RPMI7951 (cell line): Measurements from ENCODE around the gene CNTNAP2. TPM values are rescaled to one million over a fixed set of nuclear protein-coding genes. Genes with fewer than 3 reads are reported as not detected.
"Not testable (repeated sequence)": the region's sequence is repeated elsewhere in the genome, so short reads cannot be mapped to it uniquely, and the experiment has no call there.

ENCODE experiments used
- DNase-seq: peaks from one replicate; pipeline ENCODE4 v3.0.0-alpha.2; 2012; ENCODE audit warnings: low read depth
- total RNA-seq: library from RNA; depleted of rRNA; stranded (reverse); fragments of >200 nt; shearing (Covaris generic); gene quantifications from 2 replicates; pipeline ENCODE4 v1.2.3, GENCODE V29; 2014

CNTNAP2 gene
- total RNA-seq, 1 experiment from 2014 or later = not detected

- DNase-seq = no peak
These were observed 1522.4 kb downstream of the CNTNAP2 start for GRCh38 chr7:147639037-147639436.

DNA sequence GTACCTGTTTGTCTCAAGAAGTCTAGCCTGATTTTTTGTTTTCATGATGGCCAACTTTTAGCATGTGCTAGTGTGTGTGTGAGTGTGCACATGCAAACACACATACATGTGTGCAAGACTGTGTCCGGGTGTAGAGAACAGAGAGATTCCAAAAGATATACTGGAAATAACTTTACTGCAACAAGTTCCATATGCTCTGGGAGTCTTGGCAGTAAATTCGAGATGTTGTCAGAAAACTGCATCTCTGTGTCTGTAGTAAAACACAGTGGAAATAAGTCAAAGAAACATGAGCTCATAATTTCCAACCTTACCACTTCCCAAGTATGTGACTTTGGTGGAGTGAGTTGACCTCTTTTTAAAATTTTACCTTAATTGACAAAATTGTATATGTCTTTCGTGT, 1523.2 kb downstream of the CNTNAP2 start:
- no peak for DNase-seq

DNA sequence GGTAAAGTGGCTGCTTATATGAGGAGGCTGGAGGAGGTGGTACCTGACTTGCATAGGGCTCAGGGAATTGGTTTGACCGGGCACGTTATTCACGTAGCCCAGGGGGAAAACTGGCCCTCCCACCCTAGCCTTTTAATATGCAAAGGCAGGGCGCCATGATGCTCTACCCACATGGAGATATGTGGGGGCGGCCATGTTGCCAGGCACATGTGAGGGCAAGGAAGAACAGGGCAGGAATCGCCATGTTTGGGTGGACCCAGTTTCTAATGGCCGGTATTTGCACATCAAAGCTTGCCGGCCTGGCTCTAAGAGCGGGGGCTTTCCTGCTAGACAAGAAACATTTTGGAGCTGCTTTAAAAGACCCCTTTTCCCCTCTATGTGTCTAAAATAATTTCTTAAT, 1524.2 kb downstream of the CNTNAP2 start:
- no peak for DNase-seq

- no peak for DNase-seq
These were observed 1530.0 kb downstream of the CNTNAP2 start for GRCh38 chr7:147646568-147646967.

DNA sequence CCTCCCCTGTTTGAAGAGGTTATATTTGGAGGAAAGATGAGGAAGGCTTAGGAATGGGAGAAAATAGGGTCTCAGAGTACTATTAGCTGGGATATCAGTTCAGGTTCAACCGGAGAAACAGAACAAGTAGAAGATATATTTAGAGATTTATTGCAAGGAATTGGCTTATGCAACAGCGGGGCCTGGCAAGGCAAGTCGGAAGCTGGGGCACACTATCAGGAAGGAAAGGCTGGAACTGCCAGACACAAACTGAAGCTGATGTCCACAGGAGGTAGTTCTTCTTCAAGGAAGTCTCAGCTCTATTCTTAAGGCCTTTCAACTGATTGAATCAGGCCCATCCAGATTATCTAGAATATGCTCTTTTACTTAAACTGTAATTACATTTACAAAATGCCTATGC, 1534.4 kb downstream of the CNTNAP2 start:
- no peak for DNase-seq

- DNase-seq = no peak
These were observed 1535.0 kb downstream of the CNTNAP2 start for GRCh38 chr7:147651601-147652000.

GRCh38 chr7:147653456-147653855, 1536.9 kb downstream of the CNTNAP2 start:
- DNase-seq = no peak

DNA sequence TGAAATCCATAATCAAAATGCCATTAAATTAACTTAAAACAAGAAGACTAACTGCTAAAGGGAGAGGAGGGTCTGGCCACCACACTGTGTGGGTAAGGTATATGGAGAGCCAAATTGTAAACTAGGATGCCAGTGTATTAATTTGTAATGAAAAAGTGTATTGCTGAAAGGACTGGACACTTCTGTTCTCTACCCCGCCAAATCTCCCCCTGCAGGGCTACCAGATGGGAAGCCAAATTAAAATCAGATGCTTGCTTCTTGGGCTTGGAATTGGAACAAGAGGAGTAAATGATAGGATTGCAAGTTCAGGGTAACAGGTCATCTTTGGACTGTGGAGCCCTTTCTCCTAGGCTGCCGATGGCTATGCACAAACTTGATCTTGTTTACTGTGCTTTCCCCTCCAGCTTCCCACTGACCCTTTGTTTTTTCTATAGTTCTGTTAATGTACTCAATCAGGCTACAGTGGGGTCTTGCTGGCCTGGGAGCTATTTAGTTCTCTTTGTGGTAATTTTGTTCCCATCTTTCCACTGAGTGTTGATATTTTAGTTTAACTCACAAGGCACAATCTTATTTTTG, 1541.9 kb downstream of the CNTNAP2 start:
- DNase-seq = no peak

DNA sequence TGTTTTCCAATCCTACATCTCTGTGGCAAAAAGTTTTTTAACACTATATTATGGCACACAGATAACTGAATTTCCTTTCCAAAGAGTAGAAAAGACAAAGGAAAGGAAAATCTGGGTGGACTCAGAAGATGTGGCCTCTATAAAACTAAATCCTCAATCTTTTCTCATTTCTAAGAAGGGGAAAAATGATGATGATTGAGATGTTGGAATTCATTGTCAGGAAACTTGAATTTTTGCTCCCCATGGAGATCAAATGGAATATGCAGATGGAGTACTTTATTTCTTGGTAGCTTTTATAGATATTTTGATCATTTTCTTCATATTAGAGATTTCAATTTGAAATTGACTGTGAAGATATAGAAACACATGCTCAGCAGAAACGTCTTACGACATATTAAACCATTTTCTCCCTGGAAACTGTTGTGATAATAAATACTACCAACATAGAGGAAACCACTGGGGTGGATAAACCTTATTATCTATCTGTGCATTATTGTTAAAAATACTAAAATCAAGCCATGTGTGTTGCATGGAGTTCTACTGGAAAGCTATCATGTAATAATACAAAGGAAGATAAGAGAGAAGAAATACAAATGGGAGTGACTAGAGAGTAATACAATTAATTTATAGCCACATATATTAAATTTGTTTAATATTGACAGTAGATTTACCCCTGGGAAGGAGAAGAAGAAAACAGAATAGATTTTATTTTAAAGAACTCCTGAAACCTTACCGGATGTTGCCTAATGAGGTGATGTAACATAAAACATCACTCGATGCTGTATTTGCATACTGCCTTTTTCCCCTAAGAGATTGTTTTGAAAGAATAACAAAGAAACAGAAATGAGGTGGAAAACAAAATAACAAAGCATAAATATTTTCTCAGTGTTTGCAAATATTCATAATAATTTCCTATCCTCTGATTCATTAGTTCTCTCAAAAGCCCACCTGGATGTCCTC, 1542.7 kb downstream of the CNTNAP2 start:
- no peak for DNase-seq

DNA sequence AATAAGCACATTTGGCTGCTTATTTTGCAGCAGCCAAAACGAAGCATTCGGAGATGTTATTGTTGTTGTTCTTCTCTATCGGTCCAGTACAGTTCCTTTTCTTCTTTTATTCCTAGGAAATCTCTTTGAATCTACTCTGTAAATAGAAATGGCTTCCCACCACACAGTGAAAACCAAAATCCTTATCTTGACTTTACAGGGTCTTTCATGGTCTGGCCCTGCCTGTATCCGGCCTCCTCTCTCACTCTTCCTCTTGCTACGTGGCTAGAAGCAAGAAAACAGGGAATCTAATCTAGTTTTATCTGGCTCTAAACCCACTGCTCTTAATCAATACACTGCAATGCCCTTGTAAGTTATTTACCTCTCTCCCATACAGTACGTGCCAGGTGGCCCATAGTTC, 1547.9 kb downstream of the CNTNAP2 start:
- DNase-seq = no peak

DNA sequence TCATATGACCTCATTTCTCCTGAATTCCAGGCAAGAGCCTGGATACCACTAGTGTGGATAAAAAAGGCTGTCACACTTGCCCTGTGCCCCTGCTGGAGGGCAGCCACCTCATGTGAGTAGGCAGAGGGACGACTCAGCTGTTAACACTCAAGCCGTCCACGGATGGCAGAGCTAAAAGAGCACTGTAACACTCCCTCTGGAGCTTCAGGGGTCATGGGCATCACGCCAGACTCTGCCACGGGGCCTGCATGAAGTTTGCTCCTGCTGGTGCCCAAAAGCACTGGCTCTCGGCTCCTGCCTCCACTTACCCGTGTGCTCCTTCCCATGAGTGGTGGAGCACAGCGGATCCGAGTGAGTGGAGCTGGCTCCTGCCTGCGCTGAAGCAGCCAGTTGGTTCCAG, 1554.2 kb downstream of the CNTNAP2 start:
- no peak for DNase-seq

DNA sequence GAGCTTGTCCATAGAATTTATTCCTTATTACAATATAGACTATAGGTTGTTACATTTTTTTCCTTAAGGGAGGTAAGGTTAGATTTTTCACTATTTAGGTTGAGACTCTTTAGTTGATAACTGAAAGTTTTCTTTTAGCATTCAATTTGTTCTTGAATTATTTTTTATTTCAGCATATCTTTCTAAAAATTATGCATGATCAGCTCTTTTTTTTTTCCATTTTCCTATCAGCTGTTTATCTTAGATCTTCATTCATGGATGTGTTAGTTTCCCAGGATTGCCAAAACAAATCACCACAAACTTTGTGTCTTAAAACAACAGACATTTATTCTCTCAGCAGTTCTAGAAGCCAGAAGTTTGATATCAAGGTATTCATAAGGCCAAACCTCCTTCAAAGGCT, 1558.1 kb downstream of the CNTNAP2 start:
- DNase-seq = no peak

DNA sequence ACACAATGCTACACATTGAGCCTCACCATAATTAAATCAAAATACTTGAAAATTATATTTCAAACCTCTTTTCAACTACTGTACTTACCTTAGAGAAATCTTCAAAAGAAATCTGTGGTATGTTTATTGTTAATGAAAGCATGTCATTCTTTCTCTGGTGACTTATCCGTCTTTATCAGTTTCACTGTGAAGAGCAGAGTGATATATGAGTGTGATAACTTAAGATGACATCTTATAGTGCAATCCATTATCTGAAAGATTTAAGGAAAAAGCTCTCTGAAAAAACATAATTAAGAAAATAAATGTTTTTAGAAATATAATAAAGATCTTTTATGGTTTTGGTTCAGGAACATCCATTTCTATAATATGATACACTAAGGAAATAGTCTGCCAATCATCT, 1562.3 kb downstream of the CNTNAP2 start:
- no peak for DNase-seq

- no peak for DNase-seq
These were observed 1564.9 kb downstream of the CNTNAP2 start for GRCh38 chr7:147681530-147681929.

- no peak for DNase-seq
These were observed 1584.1 kb downstream of the CNTNAP2 start for GRCh38 chr7:147700702-147701101.

DNA sequence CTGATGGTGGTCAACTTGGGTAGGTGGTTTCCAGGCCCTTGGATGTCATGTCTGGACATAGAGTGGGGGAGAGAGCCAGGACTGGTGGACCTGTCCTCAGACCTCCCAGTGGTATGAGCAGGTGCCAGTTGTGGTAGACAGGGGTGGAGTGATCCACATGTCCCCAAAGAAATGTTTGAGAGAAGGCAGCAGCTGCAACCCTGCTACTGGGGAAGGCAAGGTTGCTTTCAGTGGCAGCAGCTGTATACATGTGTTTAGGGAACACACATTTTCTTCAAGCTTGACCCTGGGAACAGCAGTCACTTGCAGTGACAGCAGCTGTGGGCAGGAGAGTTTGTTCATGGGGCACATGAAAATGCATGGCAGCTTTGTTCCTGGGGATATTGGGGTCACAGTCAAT, 1591.3 kb downstream of the CNTNAP2 start:
- DNase-seq = no peak

GRCh38 chr7:147708871-147709270, 1592.3 kb downstream of the CNTNAP2 start:
- DNase-seq = no peak

GRCh38 chr7:147711447-147711846, 1594.8 kb downstream of the CNTNAP2 start:
- DNase-seq = no peak

DNA sequence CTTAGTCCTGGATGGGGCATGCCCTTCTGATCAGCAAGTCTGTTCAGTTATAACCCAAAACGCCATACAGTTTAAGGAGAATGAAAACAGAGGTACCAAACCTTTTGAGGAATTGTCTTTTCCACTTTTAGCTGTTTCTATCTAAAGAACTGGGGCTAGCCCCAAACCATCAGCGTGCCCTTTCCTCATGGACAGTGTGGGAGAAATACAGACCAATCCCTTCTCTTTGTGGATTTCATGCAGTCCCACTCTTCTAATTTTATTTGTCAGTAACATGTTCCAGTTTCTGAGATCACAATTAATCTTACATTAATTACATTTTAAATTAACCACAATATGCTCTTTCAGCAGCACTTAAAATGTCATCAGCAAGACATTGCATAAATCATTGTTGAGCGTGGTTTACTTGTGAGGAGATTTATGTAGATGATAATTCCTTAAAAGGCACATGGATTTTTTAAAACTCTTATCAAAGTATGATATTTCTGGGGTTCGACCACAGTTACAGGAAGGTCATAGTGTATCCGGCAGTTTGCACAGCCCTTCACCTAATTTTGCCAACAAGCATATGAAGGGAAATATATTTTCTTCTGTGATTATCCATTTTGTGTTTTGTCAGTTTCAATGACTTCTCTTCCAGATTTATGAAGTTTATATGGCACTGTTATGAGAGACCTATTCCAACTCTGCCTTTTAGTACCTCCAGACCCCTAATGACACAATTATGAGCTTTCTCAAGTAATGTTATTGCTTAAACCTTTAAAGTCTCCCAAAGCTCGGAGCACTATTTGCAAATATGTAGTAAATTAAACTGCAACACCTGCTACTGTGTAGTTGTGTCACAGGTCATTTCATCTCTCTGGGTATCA, 1605.6 kb downstream of the CNTNAP2 start:
- DNase-seq = no peak

- no peak for DNase-seq
These were observed 1606.9 kb downstream of the CNTNAP2 start for GRCh38 chr7:147723536-147723935.

GRCh38 chr7:147731311-147731710, 1614.7 kb downstream of the CNTNAP2 start:
- no peak for DNase-seq

DNA sequence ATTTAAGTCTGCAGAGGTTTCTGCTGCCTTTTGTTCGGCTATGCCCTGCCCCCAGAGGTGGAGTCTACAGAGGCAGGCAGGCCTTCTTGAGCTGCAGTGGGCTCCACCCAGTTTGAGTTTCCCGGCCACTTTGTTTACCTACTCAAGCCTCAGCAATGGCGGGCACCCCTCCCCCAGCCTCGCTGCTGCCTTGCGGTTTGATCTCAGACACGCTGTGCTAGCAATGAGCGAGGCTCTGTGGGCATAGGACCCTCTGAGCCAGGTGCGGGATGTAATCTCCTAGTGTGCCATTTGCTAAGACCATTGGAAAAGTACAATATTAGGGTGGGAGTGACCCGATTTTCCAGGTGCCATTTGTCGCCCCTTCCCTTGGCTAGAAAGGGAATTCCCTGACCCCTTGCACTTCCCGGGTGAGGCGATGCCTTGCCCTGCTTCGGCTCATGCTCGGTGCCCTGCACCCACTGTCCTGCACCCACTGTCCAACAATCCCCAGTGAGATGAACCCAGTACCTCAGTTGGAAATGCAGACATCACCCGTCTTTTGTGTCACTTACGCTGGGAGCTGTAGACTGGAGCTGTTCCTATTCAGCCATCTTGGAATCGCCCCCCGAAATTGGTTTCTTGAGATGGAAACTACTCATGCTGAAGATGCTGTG, 1621.1 kb downstream of the CNTNAP2 start:
- DNase-seq = not testable (repeated sequence)
